Mesodermal cell (in vitro differentiated cells): ENCODE data around the gene WFIKKN2.
"Not testable (repeated sequence)": the region's sequence is repeated elsewhere in the genome, so short reads cannot be mapped to it uniquely, and the experiment has no call there.

Experiments
- H3K27ac ChIP-seq: 2 replicates; pipeline ENCODE4 v1.7.0; 2013; ENCODE audit warnings: mild to moderate bottlenecking, low read depth, low read length, moderate library complexity; ENCODE audit not compliant: severe bottlenecking
- H3K36me3 ChIP-seq: 2 replicates; pipeline ENCODE4 v1.7.1; 2013; ENCODE audit warnings: mild to moderate bottlenecking, low read length, moderate library complexity; ENCODE audit not compliant: control insufficient read depth, insufficient read depth
- H3K4me1 ChIP-seq: one replicate; pipeline ENCODE4 v1.7.1; 2013; ENCODE audit warnings: mild to moderate bottlenecking, low read length; ENCODE audit not compliant: insufficient read depth, control insufficient read depth, poor library complexity, severe bottlenecking
- H3K4me3 ChIP-seq: 2 replicates; pipeline ENCODE4 v1.7.0; 2013; ENCODE audit warnings: low read length, control low read depth, mild to moderate bottlenecking; ENCODE audit not compliant: insufficient read depth, poor library complexity, severe bottlenecking; ENCODE audit errors: extremely low read depth
- H3K9me3 ChIP-seq: 2 replicates; pipeline ENCODE4 v1.7.1; 2013; ENCODE audit warnings: mild to moderate bottlenecking, low read length, moderate library complexity; ENCODE audit not compliant: control insufficient read depth
- WGBS, 2 experiments: methylation state at CpG; one replicate each; pipeline ENCODE4 v1.1.5; 2013; ENCODE audit warnings: missing lambda C conversion rate in 2 of 2; ENCODE audit not compliant: insufficient coverage in 2 of 2; 5-methylcytosine and 5-hydroxymethylcytosine counted together

WFIKKN2 gene

GRCh38 chr17:50859727-50860126 is 24.3 kb downstream of the WFIKKN2 start:
- H3K4me3 ChIP-seq, H3K27ac ChIP-seq, H3K4me1 ChIP-seq, H3K9me3 ChIP-seq: not testable (repeated sequence)
- peaks cover 20% of the 10 kb centered on the region for H3K36me3 ChIP-seq
- 94 to 98% methylated on average over 14 to 15 of the region's 15 CpGs for WGBS, 2 experiments

- 100% methylated on average over 1 of the region's 2 CpGs for WGBS, 2 experiments
- Histone ChIP-seq H3K36me3 (peaks cover 20% of the 10 kb centered on the region), H3K9me3 (no peaks in the 10 kb centered on the region), H3K27ac (no peak overlapping the region), H3K4me1 (no peaks in the 10 kb centered on the region), H3K4me3 (no peak overlapping the region)
These were observed 25.9 kb downstream of the WFIKKN2 start for GRCh38 chr17:50861334-50861676.

GRCh38 chr17:50861822-50862528 is 26.6 kb downstream of the WFIKKN2 start:
- Histone ChIP-seq H3K4me1 (no peaks in the 10 kb centered on the region), H3K4me3 (no peak overlapping the region), H3K27ac (no peak overlapping the region), H3K9me3 (no peaks in the 10 kb centered on the region), H3K36me3 (peaks cover 20% of the 10 kb centered on the region)
- 100% methylated on average over 2 of the region's 7 CpGs; no CpG with 5 or more reads in 1 of the 2 experiments for WGBS, 2 experiments

- H3K27ac ChIP-seq = no peak overlapping the region
- H3K36me3 ChIP-seq = peaks cover 20% of the 10 kb centered on the region
- no peaks in the 10 kb centered on the region for H3K4me1 ChIP-seq
- H3K9me3 ChIP-seq = no peaks in the 10 kb centered on the region
- H3K4me3 ChIP-seq = peak overlapping the region; percentile 95
- 80 to 84% methylated on average over 9 to 11 of the region's 11 CpGs for WGBS, 2 experiments
These were observed 27.9 kb downstream of the WFIKKN2 start for GRCh38 chr17:50863221-50863843.

GRCh38 chr17:50863931-50864330 is 28.5 kb downstream of the WFIKKN2 start:
- peaks cover 20% of the 10 kb centered on the region for H3K36me3 ChIP-seq
- H3K9me3 ChIP-seq = no peaks in the 10 kb centered on the region
- H3K4me1 ChIP-seq = no peaks in the 10 kb centered on the region
- H3K4me3 ChIP-seq = peak overlapping the region; percentile 95
- WGBS, 2 experiments = 80% methylated on average over 1 of the region's 3 CpGs; no CpG with 5 or more reads in 1 of the 2 experiments
- H3K27ac ChIP-seq = no peak overlapping the region

GRCh38 chr17:50864747-50865059 is 29.3 kb downstream of the WFIKKN2 start:
- no peaks in the 10 kb centered on the region for H3K9me3 ChIP-seq
- peak overlapping the region; percentile 95 for H3K4me3 ChIP-seq
- no peak overlapping the region for H3K27ac ChIP-seq
- WGBS, 2 experiments = 0 to 10% methylated on average over 2 of the region's 6 CpGs
- H3K36me3 ChIP-seq = peaks cover 20% of the 10 kb centered on the region
- no peaks in the 10 kb centered on the region for H3K4me1 ChIP-seq

- Histone ChIP-seq H3K4me3 (peak overlapping the region; percentile 95), H3K9me3 (no peaks in the 10 kb centered on the region), H3K36me3 (peaks cover 20% of the 10 kb centered on the region), H3K27ac (peak overlapping the region; percentile 82), H3K4me1 (no peaks in the 10 kb centered on the region)
- WGBS, 2 experiments = 0% methylated on average over 42 to 43 of the region's 50 CpGs
These were observed 29.9 kb downstream of the WFIKKN2 start for GRCh38 chr17:50865060-50865867.

- 0% methylated on average over 40 of the region's 53 CpGs for WGBS, 2 experiments
- Histone ChIP-seq H3K9me3 (no peaks in the 10 kb centered on the region), H3K36me3 (peaks cover 20% of the 10 kb centered on the region)
These were observed 30.5 kb downstream of the WFIKKN2 start for GRCh38 chr17:50865868-50866260.

GRCh38 chr17:50866261-50866949 is 31.0 kb downstream of the WFIKKN2 start, which contains the start of gene TOB1:
TSS of gene TOB1 (minus strand) at chr17:50866354. CDS start at chr17:50864017, 2,337 bp downstream.
- 0 to 1% methylated on average over 46 to 64 of the region's 75 CpGs for WGBS, 2 experiments
- H3K4me3 ChIP-seq = peak within 1 kb of the TSS; percentile 95
- H3K9me3 ChIP-seq = no peaks in the 10 kb centered on the region
- peak within 1 kb of the TSS; percentile 92 for H3K27ac ChIP-seq
- H3K4me1 ChIP-seq = no peaks in the 10 kb centered on the region
- peaks cover 17% of the 10 kb centered on the region for H3K36me3 ChIP-seq

More at GRCh38 chr17:50865868-50866260, 30.5 kb downstream of the WFIKKN2 start:
- peak overlapping the region; percentile 95 for H3K4me3 ChIP-seq
- H3K27ac ChIP-seq = peak overlapping the region; percentile 82
- no peaks in the 10 kb centered on the region for H3K4me1 ChIP-seq

GRCh38 chr17:50866950-50867362 is 31.6 kb downstream of the WFIKKN2 start:
- 0 to 1% methylated on average over 20 to 21 of the region's 28 CpGs for WGBS, 2 experiments
- peak overlapping the region; percentile 92 for H3K27ac ChIP-seq
- H3K4me3 ChIP-seq = peak overlapping the region; percentile 95
- no peaks in the 10 kb centered on the region for H3K4me1 ChIP-seq
- H3K9me3 ChIP-seq = no peaks in the 10 kb centered on the region
- peaks cover 12% of the 10 kb centered on the region for H3K36me3 ChIP-seq
